Dendritic cell treated with granulocyte-macrophage colony-stimulating factor and Interleukin-4, amounts not matched to agents 40 ng/mL and 50 ng/mL, for 4 days (primary cell): ENCODE measurements around the gene FADS1.

Experiments
- H3K27ac Mint-ChIP-seq: one replicate; pipeline ENCODE4 v1.8.0; 2022; ENCODE audit warnings: mild to moderate bottlenecking, mixed read lengths
- H3K27me3 Mint-ChIP-seq: one replicate; pipeline ENCODE4 v1.8.0; 2022; ENCODE audit warnings: mild to moderate bottlenecking, mixed read lengths
- H3K36me3 Mint-ChIP-seq: one replicate; pipeline ENCODE4 v1.8.0; 2022; ENCODE audit warnings: low read depth, mixed read lengths
- H3K4me1 Mint-ChIP-seq: one replicate; pipeline ENCODE4 v1.8.0; 2022; ENCODE audit warnings: low read depth, mixed read lengths
- H3K4me3 Mint-ChIP-seq: one replicate; pipeline ENCODE4 v1.8.0; 2022; ENCODE audit warnings: mild to moderate bottlenecking, moderate library complexity, mixed read lengths
- H3K9me3 Mint-ChIP-seq: one replicate; pipeline ENCODE4 v1.8.0; 2022; ENCODE audit warnings: mixed read lengths
- intact Hi-C: fragments of 100-400 bp; cut with micrococcal nuclease; formaldehyde crosslinking; loops from one replicate; pipeline ENCODE4 v1.15.0; 2022

FADS1 gene

DNA sequence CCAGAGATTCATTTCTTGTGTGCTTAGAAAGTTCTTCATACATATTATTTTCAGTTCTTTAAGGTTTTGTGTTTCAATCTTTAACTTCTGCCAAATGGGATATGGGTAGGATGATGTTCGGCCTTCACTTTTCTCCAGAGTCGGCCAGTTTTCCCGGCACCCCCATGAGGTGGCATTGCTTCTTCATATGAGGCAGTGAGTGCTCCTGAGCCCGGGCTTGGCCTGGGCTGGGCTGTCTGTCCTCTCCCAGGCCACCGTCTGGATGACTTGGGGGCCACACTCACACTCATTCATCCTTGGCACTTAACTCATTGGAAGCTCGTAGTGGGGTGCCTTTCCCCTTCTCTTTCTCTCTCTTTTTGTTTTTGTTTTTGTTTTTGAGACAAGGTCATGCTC is 35.1 kb upstream of the FADS1 start:
- no peaks in the 10 kb centered on the region for H3K27me3 Mint-ChIP-seq
- peaks cover 100% of the 10 kb centered on the region for H3K36me3 Mint-ChIP-seq
- H3K4me3 Mint-ChIP-seq: no peak overlapping the region
- H3K27ac Mint-ChIP-seq: no peak overlapping the region
- H3K9me3 Mint-ChIP-seq: no peaks in the 10 kb centered on the region
- H3K4me1 Mint-ChIP-seq: no peaks in the 10 kb centered on the region
- intact Hi-C loops: no loop called here

DNA sequence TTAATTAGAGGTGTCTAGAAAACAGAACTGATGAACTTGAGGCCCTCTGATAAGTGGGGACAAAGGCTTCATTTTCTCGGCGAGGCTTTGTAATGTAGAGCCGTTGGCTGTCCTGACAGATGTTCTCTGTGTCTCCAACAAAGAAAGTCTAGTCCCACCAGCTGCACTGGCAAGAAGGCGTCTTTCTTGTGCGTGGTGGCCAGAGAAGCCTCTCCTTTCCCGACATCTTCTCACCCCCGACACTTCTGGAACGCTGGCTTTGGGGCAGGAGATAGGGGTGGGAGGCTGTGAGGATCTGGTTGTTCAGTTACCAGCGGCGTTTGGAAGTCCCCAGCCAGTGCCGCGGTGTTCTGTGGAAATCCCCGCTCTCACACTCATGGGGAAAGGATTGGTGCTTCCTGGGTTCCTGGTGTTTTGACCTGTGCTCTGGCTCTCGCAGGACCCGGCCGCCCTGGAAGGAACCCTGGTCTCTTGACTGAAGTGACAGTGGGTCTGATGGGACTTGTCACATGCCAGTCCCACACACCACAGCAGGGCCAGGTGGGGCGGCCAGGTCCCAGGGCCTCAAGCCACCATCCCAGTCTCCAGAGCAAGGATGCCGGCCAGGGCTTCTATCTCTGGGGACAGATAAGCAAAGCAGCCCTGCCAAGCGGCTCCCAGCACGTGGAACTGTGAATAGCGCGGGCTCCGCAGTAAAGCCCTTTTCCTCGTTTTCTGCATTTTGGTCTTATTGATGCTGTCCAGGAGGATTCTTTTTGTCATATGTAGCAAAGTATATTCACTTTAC is 34.5 kb upstream of the FADS1 start:
- H3K27me3 Mint-ChIP-seq: no peaks in the 10 kb centered on the region
- intact Hi-C loops: no loop called here
- peaks cover 3% of the 10 kb centered on the region for H3K4me1 Mint-ChIP-seq
- H3K27ac Mint-ChIP-seq: no peak overlapping the region
- H3K9me3 Mint-ChIP-seq: no peaks in the 10 kb centered on the region
- peaks cover 100% of the 10 kb centered on the region for H3K36me3 Mint-ChIP-seq
- H3K4me3 Mint-ChIP-seq: no peak overlapping the region

GRCh38 chr11:61850687-61851086 is 33.9 kb upstream of the FADS1 start:
- Mint-ChIP-seq H3K36me3 (peaks cover 100% of the 10 kb centered on the region), H3K27ac (no peak overlapping the region), H3K27me3 (no peaks in the 10 kb centered on the region), H3K4me1 (peaks cover 5% of the 10 kb centered on the region), H3K9me3 (no peaks in the 10 kb centered on the region), H3K4me3 (no peak overlapping the region)
- intact Hi-C loops: no loop called here

GRCh38 chr11:61848631-61849030 is 31.8 kb upstream of the FADS1 start:
- H3K4me1 Mint-ChIP-seq: peaks cover 5% of the 10 kb centered on the region
- peaks cover 100% of the 10 kb centered on the region for H3K36me3 Mint-ChIP-seq
- H3K27ac Mint-ChIP-seq: no peak overlapping the region
- H3K4me3 Mint-ChIP-seq: no peak overlapping the region
- intact Hi-C loops: no loop called here
- H3K27me3 Mint-ChIP-seq: no peaks in the 10 kb centered on the region
- H3K9me3 Mint-ChIP-seq: no peaks in the 10 kb centered on the region

GRCh38 chr11:61847914-61848581 is 31.2 kb upstream of the FADS1 start:
- Mint-ChIP-seq H3K27ac (no peak overlapping the region), H3K4me3 (no peak overlapping the region), H3K4me1 (peaks cover 5% of the 10 kb centered on the region), H3K9me3 (no peaks in the 10 kb centered on the region), H3K27me3 (no peaks in the 10 kb centered on the region), H3K36me3 (peaks cover 100% of the 10 kb centered on the region)
- intact Hi-C loops: no loop called here

- Mint-ChIP-seq H3K36me3 (peaks cover 100% of the 10 kb centered on the region), H3K27ac (peak overlapping the region; percentile 30), H3K9me3 (no peaks in the 10 kb centered on the region), H3K4me3 (no peak overlapping the region), H3K4me1 (peaks cover 5% of the 10 kb centered on the region), H3K27me3 (no peaks in the 10 kb centered on the region)
- intact Hi-C loops: no loop called here
Observed at GRCh38 chr11:61846362-61847020, 29.7 kb upstream of the FADS1 start.

GRCh38 chr11:61844909-61845565 is 28.2 kb upstream of the FADS1 start:
- H3K4me3 Mint-ChIP-seq: no peak overlapping the region
- H3K27me3 Mint-ChIP-seq: no peaks in the 10 kb centered on the region
- H3K4me1 Mint-ChIP-seq: peaks cover 5% of the 10 kb centered on the region
- H3K9me3 Mint-ChIP-seq: no peaks in the 10 kb centered on the region
- peaks cover 100% of the 10 kb centered on the region for H3K36me3 Mint-ChIP-seq
- H3K27ac Mint-ChIP-seq: no peak overlapping the region
- intact Hi-C loops: no loop called here

DNA sequence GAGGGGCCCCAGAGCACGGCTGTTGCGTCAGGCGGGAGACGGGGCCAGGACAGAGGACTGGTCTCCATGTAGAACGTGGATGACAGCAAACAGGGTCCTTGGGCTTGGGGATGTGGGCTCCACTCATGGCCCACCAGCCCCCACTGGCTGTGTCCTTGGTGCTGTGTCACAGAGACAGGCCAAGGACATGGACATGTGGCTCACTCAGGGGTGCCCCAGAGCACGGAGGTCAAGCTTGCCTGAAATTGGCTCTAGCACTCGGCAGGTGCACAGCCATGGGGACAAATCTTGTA is 25.7 kb upstream of the FADS1 start:
- no peak overlapping the region for H3K27ac Mint-ChIP-seq
- intact Hi-C loops: no loop called here
- peaks cover 100% of the 10 kb centered on the region for H3K36me3 Mint-ChIP-seq
- H3K27me3 Mint-ChIP-seq: no peaks in the 10 kb centered on the region
- no peak overlapping the region for H3K4me3 Mint-ChIP-seq
- peaks cover 5% of the 10 kb centered on the region for H3K4me1 Mint-ChIP-seq
- H3K9me3 Mint-ChIP-seq: no peaks in the 10 kb centered on the region

DNA sequence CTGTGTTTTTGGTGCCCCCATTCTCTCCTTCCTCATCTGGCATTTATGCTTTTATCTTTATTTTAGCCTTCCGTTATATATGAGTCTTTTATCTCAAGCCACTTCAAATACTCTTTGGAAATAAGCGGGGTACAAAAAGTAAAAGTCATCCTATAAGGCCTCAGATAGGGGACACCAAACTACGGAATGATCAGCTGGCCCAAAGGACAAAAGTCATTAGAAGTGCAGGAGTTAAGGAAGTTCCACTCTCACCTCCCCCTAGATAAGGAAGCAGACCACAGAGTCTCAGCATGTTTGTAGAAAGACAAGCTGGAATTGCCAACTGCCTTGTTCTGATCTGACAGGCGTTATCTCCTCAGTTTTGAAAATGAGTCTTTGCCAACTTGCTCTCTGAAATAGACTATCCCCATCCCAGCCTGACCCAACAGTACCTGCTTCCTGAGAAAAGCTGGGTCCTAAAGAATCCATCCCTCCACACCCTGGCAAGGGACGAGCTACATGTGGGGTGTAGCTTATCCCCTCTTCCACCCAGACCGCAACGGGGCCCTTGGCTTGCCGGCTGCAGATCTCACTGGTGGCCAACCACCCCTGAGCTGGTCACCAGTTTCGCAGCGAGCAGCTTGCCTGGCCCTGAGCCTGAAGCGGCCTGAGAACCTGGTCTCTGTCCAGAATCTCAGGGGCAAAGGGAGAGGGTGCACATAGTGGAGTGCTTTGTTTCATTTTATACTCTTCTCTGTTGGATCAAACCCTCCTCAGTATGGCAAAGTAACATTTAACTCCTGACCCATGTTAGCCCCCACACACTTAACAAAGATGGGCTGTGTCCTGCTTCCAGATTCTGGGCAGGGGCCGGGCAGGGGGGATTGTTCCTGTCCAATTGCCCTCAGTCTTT is 25.1 kb upstream of the FADS1 start:
- Mint-ChIP-seq H3K27ac (no peak overlapping the region), H3K4me3 (no peak overlapping the region), H3K4me1 (peaks cover 5% of the 10 kb centered on the region), H3K9me3 (no peaks in the 10 kb centered on the region), H3K36me3 (peaks cover 100% of the 10 kb centered on the region), H3K27me3 (no peaks in the 10 kb centered on the region)
- intact Hi-C loops: no loop called here

DNA sequence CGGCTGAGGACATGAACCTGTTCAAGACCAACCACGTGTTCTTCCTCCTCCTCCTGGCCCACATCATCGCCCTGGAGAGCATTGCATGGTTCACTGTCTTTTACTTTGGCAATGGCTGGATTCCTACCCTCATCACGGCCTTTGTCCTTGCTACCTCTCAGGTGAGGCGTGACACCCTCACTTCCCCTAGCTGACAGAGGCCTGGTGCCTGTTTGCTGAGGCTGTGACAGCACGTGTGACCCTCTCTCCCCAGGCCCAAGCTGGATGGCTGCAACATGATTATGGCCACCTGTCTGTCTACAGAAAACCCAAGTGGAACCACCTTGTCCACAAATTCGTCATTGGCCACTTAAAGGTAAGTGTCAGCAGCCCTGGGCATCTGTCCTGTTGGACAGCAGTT is 23.6 kb upstream of the FADS1 start:
- no peaks in the 10 kb centered on the region for H3K27me3 Mint-ChIP-seq
- H3K9me3 Mint-ChIP-seq: no peaks in the 10 kb centered on the region
- H3K36me3 Mint-ChIP-seq: peaks cover 97% of the 10 kb centered on the region
- no peak overlapping the region for H3K4me3 Mint-ChIP-seq
- intact Hi-C loops: no loop called here
- peaks cover 11% of the 10 kb centered on the region for H3K4me1 Mint-ChIP-seq
- no peak overlapping the region for H3K27ac Mint-ChIP-seq

GRCh38 chr11:61839742-61840141 is 22.9 kb upstream of the FADS1 start:
- Mint-ChIP-seq H3K36me3 (peaks cover 92% of the 10 kb centered on the region), H3K4me1 (peaks cover 16% of the 10 kb centered on the region), H3K4me3 (no peak overlapping the region), H3K9me3 (no peaks in the 10 kb centered on the region), H3K27me3 (no peaks in the 10 kb centered on the region), H3K27ac (no peak overlapping the region)
- intact Hi-C loops: no loop called here

- Mint-ChIP-seq H3K4me1 (peaks cover 24% of the 10 kb centered on the region), H3K27ac (peak overlapping the region; percentile 10)
- intact Hi-C loops: no loop called here
Observed at GRCh38 chr11:61838921-61839320, 22.1 kb upstream of the FADS1 start.

DNA sequence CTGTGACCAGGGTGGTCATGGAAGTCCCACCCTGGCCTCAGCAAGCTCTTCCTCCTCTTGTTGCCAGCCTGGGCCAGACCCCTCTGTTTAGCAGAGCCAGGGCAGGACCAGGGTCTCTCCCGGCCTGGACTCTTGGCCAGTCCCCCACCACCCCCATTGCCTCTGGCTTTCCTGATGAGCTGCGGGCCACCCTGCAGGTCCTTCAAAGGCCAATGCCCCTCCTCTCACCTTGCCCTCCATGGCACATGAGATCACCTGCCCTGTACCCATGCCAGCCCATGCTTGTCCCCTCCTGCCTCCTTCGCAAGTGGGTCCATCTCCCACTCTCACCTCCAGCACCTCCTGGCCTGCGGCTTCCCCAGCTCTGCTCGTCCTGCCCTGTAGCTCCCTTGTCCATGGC is 21.7 kb upstream of the FADS1 start:
- intact Hi-C loops: no loop called here
- peaks cover 87% of the 10 kb centered on the region for H3K36me3 Mint-ChIP-seq

More at GRCh38 chr11:61838921-61839320, 22.1 kb upstream of the FADS1 start:
- peaks cover 87% of the 10 kb centered on the region for H3K36me3 Mint-ChIP-seq
- no peaks in the 10 kb centered on the region for H3K9me3 Mint-ChIP-seq
- H3K4me3 Mint-ChIP-seq: no peak overlapping the region
- no peaks in the 10 kb centered on the region for H3K27me3 Mint-ChIP-seq

More for the DNA sequence above, 21.7 kb upstream of the FADS1 start:
- Mint-ChIP-seq H3K4me1 (peaks cover 28% of the 10 kb centered on the region), H3K27ac (peak overlapping the region; percentile 10), H3K27me3 (no peaks in the 10 kb centered on the region), H3K9me3 (no peaks in the 10 kb centered on the region), H3K4me3 (no peak overlapping the region)
